GM18858 (cell line): ENCODE results near the gene NTN1.

ENCODE experiments used
- ATAC-seq: cut with Tn5 transposase; IDR thresholded peaks from one replicate; pipeline ENCODE4 v1.9.1; 2021; ENCODE audit not compliant: unreplicated experiment

The NTN1 gene

GRCh38 chr17:9035249-9035648 lies 13.9 kb downstream of the NTN1 start:
- ATAC-seq: no peak

- no peak for ATAC-seq
Observed at GRCh38 chr17:9036336-9036735, 15.0 kb downstream of the NTN1 start.

GRCh38 chr17:9037736-9038135 lies 16.4 kb downstream of the NTN1 start:
- no peak for ATAC-seq

- ATAC-seq: no peak
Observed at GRCh38 chr17:9038380-9038779, 17.1 kb downstream of the NTN1 start.

- ATAC-seq: no peak
Observed at GRCh38 chr17:9044772-9045463, 23.6 kb downstream of the NTN1 start.

- ATAC-seq: no peak
Observed at GRCh38 chr17:9050801-9051401, 29.6 kb downstream of the NTN1 start.

GRCh38 chr17:9051561-9051960 lies 30.3 kb downstream of the NTN1 start:
- ATAC-seq: no peak

GRCh38 chr17:9052921-9053320 lies 31.6 kb downstream of the NTN1 start:
- no peak for ATAC-seq

- ATAC-seq: no peak
Observed at GRCh38 chr17:9053406-9053805, 32.1 kb downstream of the NTN1 start.

- ATAC-seq: no peak
Observed at GRCh38 chr17:9054126-9054975, 33.0 kb downstream of the NTN1 start.

- no peak for ATAC-seq
Observed at GRCh38 chr17:9055281-9055680, 34.0 kb downstream of the NTN1 start.

- no peak for ATAC-seq
Observed at GRCh38 chr17:9056566-9056965, 35.3 kb downstream of the NTN1 start.

- ATAC-seq: no peak
Observed at GRCh38 chr17:9057310-9057709, 36.0 kb downstream of the NTN1 start.

- no peak for ATAC-seq
Observed at GRCh38 chr17:9062399-9062902, 41.1 kb downstream of the NTN1 start.

- ATAC-seq: no peak
Observed at GRCh38 chr17:9064311-9064834, 43.1 kb downstream of the NTN1 start.

- no peak for ATAC-seq
Observed at GRCh38 chr17:9071016-9071415, 49.7 kb downstream of the NTN1 start.

- no peak for ATAC-seq
Observed at GRCh38 chr17:9071811-9072498, 50.6 kb downstream of the NTN1 start.

- no peak for ATAC-seq
Observed at GRCh38 chr17:9072696-9073339, 51.5 kb downstream of the NTN1 start.

- no peak for ATAC-seq
Observed at GRCh38 chr17:9074131-9074530, 52.8 kb downstream of the NTN1 start.

- ATAC-seq: no peak
Observed at GRCh38 chr17:9079461-9080103, 58.3 kb downstream of the NTN1 start.
